DND-41 (cell line): ENCODE results near the gene THBS1.

Experiments
- ATAC-seq: fragments of 200-7000 bp; cut with Tn5 transposase; 3 replicates; pipeline ENCODE4 v1.9.1; 2021; ENCODE audit warnings: low read depth; ENCODE audit not compliant: insufficient read depth
- DNase-seq: peaks from one replicate; pipeline ENCODE4 v3.0.0-alpha.2; 2020
- H2AFZ ChIP-seq: 2 replicates; pipeline ENCODE4 v1.6.0; 2012; ENCODE audit warnings: low read depth, low read length
- H3K27ac ChIP-seq: 2 replicates; pipeline ENCODE4 v1.5.1; 2012; ENCODE audit warnings: low read length, inconsistent platforms
- H3K27me3 ChIP-seq: fragments of 200-600 bp; sonication (generic); 2 replicates; pipeline ENCODE4 v1.6.0; 2012; ENCODE audit warnings: low read length, mild to moderate bottlenecking, inconsistent platforms; ENCODE audit not compliant: insufficient read depth, poor library complexity
- H3K36me3 ChIP-seq: 2 replicates; pipeline ENCODE4 v1.5.1; 2012; ENCODE audit warnings: low read length, inconsistent platforms; ENCODE audit not compliant: insufficient read depth
- H3K4me1 ChIP-seq: 2 replicates; pipeline ENCODE4 v1.5.1; 2012; ENCODE audit warnings: mild to moderate bottlenecking, low read length; ENCODE audit not compliant: insufficient read depth
- H3K4me2 ChIP-seq: 2 replicates; pipeline ENCODE4 v1.6.0; 2012; ENCODE audit warnings: mild to moderate bottlenecking, moderate library complexity, low read length, inconsistent platforms; ENCODE audit not compliant: insufficient read depth
- H3K4me3 ChIP-seq, 2 experiments: fragments of 200-600 bp in 1 of 2; shearing (Covaris generic) in 1 of 2; 2 replicates each; pipeline ENCODE4 v1.5.1; 2012 to 2016; ENCODE audit warnings: inconsistent platforms in 2 of 2, low read length in 2 of 2, mild to moderate bottlenecking in 2 of 2, low read depth in 1 of 2, moderate library complexity in 1 of 2
- H3K79me2 ChIP-seq: 2 replicates; pipeline ENCODE4 v1.6.0; 2012; ENCODE audit warnings: low read length, inconsistent platforms; ENCODE audit not compliant: insufficient read depth
- H3K9ac ChIP-seq: 2 replicates; pipeline ENCODE4 v1.6.0; 2012; ENCODE audit warnings: low read depth, mild to moderate bottlenecking, inconsistent platforms, low read length, moderate library complexity
- H3K9me3 ChIP-seq: 2 replicates; pipeline ENCODE4 v1.5.1; 2012; ENCODE audit warnings: low read length, moderate library complexity, mild to moderate bottlenecking, inconsistent platforms; ENCODE audit not compliant: insufficient read depth, severe bottlenecking
- H4K20me1 ChIP-seq: 2 replicates; pipeline ENCODE4 v1.6.0; 2012; ENCODE audit warnings: low read length; ENCODE audit not compliant: insufficient read depth
- CTCF ChIP-seq: IDR thresholded peaks from 2 replicates; pipeline ENCODE4 v1.5.1; 2012; ENCODE audit warnings: borderline replicate concordance, low read length, moderate library complexity, mild to moderate bottlenecking; ENCODE audit not compliant: poor library complexity, severe bottlenecking; ENCODE audit errors: extremely low read depth
- EZH2 ChIP-seq: IDR thresholded peaks from 3 replicates; pipeline ENCODE4 v1.6.1; 2012; ENCODE audit warnings: borderline replicate concordance, low read depth, mild to moderate bottlenecking, moderate library complexity, low read length, inconsistent platforms; ENCODE audit not compliant: severe bottlenecking

Gene THBS1

GRCh38 chr15:39573844-39574243 lies 7.0 kb upstream of the THBS1 start:
- Histone ChIP-seq H3K27ac (no peak overlapping the region), H3K4me3 (no peak overlapping the region), H3K4me2 (no peak overlapping the region), H3K79me2 (no peaks in the 10 kb centered on the region), H2AFZ (no peak overlapping the region), H3K9me3 (no peaks in the 10 kb centered on the region), H3K27me3 (no peaks in the 10 kb centered on the region), H4K20me1 (no peaks in the 10 kb centered on the region), H3K4me1 (no peaks in the 10 kb centered on the region), H3K9ac (no peak overlapping the region), H3K36me3 (no peaks in the 10 kb centered on the region)
- no peak for ATAC-seq
- DNase-seq = no peak
- TF ChIP-seq CTCF (no peak), EZH2 (no peak)

GRCh38 chr15:39574427-39574826 lies 6.5 kb upstream of the THBS1 start:
- Histone ChIP-seq H3K9me3 (no peaks in the 10 kb centered on the region), H3K4me3 (no peak overlapping the region), H2AFZ (no peak overlapping the region), H3K79me2 (no peaks in the 10 kb centered on the region), H3K4me2 (no peak overlapping the region), H4K20me1 (no peaks in the 10 kb centered on the region), H3K4me1 (no peaks in the 10 kb centered on the region), H3K36me3 (no peaks in the 10 kb centered on the region), H3K27me3 (no peaks in the 10 kb centered on the region), H3K27ac (no peak overlapping the region), H3K9ac (no peak overlapping the region)
- DNase-seq (no peak), ATAC-seq (no peak)
- TF ChIP-seq EZH2 (no peak), CTCF (no peak)

GRCh38 chr15:39575180-39575579 lies 5.7 kb upstream of the THBS1 start:
- H3K27ac ChIP-seq = no peak overlapping the region
- DNase-seq = no peak

More at GRCh38 chr15:39575180-39575579, 5.7 kb upstream of the THBS1 start:
- Histone ChIP-seq H3K27me3 (no peaks in the 10 kb centered on the region), H3K9me3 (no peaks in the 10 kb centered on the region), H3K4me3 (no peak overlapping the region), H3K79me2 (no peaks in the 10 kb centered on the region), H3K4me2 (no peak overlapping the region), H3K36me3 (no peaks in the 10 kb centered on the region), H3K4me1 (no peaks in the 10 kb centered on the region), H4K20me1 (no peaks in the 10 kb centered on the region), H2AFZ (no peak overlapping the region), H3K9ac (no peak overlapping the region)
- TF ChIP-seq CTCF (no peak), EZH2 (no peak)
- ATAC-seq = no peak
